HG03571 (cell line): Measurements from ENCODE around the gene CRYGS.
"Not testable (repeated sequence)": the region's sequence is repeated elsewhere in the genome, so short reads cannot be mapped to it uniquely, and the experiment has no call there.

ENCODE experiments used
- ATAC-seq: cut with Tn5 transposase; IDR thresholded peaks from one replicate; pipeline ENCODE4 v1.9.1; 2021; ENCODE audit not compliant: unreplicated experiment

CRYGS gene

DNA sequence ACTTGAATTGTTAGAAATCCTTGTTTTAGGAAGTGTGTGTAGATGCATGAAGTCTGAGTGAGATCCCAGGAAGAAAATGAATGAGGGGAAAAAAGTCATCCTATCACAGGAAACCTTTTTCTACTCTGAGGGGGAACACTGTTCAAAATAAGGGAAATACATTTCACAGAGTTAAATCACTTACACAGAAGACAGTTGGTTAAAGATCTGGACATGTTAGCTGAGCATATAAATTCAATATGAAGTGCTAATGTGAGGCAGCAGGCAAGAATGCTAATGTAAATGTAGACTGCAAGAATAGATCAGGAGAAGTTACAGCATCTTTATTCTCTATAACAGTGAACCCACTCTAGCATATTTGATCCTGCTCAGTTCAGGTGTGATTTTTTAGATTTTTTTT lies 20.4 kb upstream of the CRYGS start:
- ATAC-seq: no peak

DNA sequence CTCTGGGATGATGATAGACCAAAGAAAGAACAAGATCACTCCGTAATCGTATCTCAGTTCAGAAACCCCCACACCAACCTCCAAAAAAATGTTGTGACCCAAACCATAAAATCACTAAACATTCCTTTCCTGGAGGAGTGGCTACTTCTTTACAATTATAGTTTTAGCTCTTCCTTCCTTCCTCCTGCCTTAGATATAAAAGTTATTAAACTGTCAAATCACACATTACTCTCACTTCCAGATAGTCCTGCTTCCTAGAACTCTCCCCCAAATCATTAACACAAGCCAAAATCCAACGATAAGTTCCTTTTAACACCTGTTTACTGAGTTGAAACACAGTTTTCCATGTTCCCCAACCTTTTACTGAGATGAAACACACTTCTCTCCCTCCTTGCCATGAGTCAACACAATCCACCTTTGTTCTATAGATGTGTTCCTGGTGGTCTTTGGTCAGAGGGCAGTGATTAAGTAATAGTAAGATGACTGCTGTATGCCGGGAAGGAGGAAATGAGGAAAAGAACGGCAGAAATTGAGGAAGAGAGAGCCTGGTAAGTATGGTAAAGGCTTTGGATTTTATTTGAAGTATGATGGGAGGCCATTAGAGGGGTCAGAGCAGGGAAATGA lies 8.3 kb upstream of the CRYGS start:
- no peak for ATAC-seq

DNA sequence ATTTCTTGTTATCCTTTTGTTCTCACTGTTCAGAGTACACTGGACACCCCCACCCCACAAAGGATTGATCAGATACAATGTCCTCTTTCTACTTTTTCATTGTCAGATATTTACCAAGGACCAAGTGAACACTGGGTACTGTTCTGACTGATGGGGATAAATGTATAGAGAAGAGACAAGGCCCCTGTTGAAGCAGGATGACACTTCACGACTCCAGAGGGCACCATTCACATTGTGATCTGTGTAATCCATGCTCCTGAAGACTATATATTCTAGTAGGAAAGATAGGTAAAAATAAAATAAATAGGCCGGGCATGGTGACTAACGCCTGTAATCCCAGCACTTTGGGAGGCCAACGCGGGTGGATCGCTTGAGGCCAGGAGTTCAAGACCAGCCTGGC lies 7.2 kb upstream of the CRYGS start:
- no peak for ATAC-seq

DNA sequence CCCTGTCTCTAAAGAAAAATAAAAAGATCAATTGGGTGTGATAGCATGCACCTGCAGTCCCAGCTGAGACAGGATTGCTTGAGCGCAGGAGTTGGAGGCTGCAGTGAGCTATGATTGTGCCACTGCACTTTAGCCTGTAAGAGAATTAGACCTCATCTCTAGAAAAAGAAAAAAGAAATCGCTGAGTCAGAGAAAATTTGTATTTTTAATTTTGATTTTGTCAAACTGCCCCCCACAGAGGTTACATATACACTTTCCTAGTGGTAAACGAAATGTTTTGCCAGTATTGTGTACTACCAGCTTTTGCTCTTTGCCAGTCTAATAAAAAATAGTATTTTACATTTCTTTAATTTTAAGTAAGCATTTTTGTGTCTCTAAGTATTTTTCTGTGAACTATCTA lies 5.3 kb upstream of the CRYGS start:
- ATAC-seq: no peak

DNA sequence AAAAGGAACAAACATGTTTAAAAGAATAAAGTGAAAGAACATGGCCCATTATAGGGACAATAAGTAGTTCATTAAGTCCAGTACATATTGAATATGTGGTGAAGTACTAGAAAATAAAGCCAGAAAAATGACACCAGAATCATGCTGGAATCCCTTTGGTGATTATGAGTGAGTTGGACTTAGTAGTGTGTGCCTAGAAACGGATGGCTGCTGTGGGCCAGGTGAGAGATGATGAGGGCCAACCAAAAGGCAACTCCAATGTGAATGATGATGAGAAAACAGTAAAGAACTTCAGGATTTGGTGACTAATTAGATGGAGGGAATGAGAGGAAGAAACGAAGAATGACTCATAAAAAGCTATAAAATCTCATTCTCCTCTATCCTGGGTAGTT lies 3.3 kb downstream of the CRYGS start:
- no peak for ATAC-seq

DNA sequence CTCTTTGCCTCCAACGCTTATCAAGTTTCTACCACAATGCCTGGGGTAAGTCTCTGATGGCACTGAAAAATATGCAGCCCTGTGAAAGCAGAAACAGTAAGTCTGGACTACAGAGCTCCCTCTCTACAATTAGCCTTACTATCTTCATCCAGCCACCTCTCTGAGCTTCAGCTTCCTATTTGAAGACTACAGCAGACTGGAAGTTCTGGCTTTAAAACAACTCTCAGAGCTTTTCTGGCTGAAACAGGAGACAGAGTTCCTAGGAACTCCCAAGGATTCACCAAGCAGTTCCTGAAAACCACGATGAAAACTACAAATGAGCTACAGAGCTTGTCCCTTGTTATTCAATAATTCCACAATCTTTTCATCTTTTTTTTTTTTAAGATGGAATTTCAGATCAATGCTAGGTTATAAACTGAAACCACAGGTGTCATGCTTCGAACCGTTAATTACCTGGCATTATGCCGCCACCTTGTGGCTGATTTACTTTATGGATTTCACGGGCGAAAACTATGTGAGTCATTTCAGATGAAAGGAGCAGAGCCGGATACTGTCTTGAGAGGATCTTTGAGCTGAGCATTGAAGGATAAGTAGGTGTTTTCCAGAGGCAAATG lies 3.9 kb downstream of the CRYGS start:
- ATAC-seq: peak; percentile 64

GRCh38 chr3:186538779-186539178 lies 5.4 kb downstream of the CRYGS start:
- ATAC-seq: no peak

DNA sequence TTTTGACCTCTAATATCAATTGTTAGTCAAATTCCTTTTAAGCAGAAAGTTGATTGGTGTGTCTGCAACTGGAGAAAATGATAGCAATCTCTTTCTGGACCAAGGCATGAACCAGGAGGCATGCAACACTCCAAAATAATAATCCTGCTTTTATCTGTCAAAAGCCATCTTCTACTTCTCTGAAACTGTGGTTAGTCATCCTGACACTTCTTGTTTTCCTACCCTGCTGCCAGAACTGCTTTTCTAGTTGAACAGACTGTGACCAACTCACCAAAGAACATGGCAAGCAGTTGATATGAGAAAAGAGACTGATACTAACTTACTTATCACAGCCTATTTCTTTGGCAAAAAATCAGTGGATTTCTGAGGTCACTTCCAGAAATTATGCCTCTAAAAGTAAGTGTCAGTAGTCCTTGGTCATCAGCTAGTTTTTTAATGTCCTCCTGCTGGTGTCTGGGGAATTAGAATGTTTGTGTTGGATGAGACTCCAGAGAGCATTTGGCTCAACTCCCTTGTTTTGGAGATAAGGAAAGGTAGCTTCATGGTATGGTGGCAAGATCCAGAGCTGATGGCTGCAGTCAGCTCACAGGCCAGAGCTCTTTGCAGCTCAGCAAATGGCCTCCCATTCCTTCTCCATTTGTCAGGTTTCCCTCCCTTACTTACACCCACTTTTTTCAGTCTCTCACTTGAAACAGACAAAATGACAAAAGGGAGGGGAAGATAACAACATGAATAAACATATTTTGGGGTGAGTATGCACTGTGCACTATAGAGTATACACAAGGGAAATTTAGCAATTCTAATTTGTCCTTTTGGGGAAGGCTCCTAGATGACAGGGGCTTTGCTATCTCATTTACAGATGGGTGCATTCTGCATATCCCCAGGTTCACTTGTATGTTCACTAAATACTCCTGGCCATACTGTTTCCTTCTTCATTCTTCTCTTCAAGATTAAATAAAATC lies 7.0 kb downstream of the CRYGS start:
- no peak for ATAC-seq

DNA sequence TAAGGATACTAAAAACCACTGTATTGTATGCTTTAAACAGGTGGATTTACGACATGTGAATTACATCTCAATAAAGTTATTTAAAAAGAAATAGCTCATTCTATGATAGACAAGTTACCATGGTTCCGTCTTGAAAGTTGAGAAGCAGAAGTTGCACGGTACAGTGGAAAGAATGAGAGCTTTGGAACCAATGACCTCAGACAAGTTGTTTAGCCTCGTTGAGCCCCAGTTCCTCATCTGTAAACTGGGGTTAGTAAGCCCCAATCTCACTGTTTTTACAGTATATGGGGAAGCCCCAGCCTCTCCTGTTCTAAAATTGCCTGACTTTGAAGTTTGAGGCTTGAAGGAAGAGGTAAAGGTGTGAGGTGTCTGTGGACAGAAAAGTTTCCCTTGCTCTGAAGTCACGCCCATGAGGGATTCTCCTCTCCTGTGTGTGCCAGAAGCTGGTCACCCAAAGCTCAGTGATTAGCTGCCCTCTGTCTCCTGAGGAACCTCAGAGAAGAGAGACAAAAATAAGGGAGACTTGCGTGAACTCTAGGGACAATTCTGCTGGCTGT lies 10.0 kb downstream of the CRYGS start:
- peak; percentile 80 for ATAC-seq

DNA sequence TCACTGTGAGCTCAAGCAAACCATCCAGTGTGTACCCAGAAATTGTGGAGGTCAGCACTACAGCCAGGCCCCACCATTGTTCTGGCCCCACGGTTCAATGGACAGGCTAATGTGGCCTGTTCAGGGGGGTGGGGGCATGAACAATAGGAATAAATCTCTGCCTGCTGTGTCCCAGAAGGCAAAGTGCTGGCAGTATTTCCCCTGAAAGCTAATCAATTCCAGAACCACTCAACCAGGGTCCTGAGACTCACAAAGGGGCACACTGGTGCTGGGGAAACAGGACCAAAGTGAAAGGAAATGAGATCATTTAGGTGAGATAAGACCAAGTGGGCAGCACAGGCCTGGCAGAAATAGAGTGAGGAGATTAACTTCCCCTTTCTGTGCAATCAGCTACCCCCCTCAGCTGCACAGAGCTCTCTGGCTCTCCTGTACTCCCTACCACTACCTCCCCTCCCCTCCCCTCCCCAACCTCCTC lies 11.5 kb downstream of the CRYGS start:
- peak; percentile 67 for ATAC-seq

DNA sequence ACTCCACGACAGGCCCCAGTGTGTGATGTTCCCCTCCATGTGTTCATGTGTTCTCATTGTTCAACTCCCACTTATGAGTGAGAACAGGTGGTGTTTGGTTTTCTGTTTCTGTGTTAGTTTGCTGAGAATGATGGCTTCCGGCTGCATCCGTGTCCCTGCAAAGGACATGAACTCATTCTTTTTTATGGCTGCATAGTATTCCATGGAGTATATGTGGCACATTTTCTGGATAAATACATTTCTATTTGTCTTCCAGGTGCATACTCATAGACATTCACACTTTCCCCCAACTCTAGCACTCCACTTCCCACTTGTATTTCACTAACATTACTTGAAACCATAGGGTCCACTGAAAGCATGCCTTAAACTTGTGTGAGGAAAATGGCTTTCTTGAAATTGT lies 12.5 kb downstream of the CRYGS start:
- ATAC-seq: not testable (repeated sequence)

DNA sequence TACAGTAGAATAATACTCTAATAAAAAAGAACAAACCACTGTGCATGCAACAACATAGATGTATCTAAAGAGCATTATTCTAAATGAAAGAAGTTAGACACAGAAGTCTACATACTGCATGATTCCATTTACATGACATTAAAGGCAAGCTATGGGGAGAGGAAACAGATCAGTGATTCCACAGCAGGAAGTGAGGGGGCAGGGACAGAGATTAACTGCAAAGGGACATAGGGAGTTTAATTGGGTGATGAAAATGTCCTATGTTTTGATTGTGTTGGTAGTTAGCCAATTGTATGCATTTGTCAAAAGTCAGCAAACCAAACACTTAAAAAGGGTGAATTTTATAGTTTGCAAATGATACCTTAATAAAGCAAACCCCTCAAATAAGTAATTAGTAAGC lies 13.8 kb downstream of the CRYGS start:
- no peak for ATAC-seq

DNA sequence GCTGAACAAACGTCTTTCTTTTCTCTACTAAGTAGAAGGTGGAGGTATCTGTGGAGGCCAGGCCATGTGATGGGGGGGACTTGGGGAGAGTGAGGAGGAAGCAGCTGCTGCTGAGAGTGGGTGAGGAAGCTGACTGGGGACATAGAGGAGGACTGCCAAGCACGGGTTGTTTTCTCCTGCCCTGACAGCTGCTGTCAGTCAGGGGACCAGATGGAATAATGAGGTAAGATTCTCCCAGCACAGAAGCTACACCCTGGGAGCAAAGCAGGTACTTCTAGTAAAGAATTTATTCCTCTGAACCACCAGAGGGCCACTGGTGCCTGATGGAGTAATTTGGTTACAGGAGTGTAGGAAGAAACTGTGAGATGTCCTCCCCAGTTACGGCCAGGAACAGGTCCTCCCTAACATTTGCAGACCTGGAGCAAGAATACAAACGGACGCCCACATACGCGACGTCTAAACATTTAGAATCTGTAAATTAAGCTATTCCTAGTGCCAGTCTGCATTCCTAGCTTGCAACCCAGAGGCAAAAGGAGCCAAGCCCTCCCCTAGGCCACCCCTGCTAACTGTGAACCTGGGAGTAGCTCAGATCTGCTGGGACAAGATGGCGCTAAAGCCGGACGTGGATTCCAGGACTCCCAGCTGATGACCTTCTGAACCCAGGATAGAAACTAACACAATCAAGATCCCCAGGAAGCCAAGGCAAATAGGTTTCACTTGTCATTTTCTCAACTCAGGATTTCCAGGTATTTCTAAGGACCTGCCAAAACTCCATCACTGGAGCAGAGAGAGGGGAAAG lies 14.8 kb downstream of the CRYGS start:
- no peak for ATAC-seq

GRCh38 chr3:186526256-186526606 lies 17.9 kb downstream of the CRYGS start:
- ATAC-seq: no peak

- ATAC-seq: no peak
Observed at GRCh38 chr3:186525369-186526255, 18.6 kb downstream of the CRYGS start.

GRCh38 chr3:186524616-186525015 lies 19.6 kb downstream of the CRYGS start:
- ATAC-seq: no peak

DNA sequence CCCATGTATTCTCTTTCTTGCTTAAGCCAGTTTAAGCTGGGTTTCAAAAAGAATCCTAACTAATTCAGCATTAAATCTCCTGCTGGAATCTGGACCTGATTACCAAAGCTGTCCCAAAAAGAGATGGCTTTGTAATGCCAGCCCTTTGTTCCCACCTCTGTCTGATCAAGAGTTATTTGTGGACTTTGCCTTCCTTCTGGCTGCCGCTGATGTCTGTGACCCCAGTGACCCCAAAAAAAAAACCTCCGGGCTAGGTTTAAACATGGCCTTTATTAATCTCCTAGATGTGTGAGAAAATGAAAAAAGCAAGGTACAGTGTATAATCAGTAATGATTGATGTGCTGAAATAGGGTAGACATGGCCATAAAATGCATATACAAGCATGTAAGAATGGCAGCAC lies 20.7 kb downstream of the CRYGS start:
- ATAC-seq: no peak

DNA sequence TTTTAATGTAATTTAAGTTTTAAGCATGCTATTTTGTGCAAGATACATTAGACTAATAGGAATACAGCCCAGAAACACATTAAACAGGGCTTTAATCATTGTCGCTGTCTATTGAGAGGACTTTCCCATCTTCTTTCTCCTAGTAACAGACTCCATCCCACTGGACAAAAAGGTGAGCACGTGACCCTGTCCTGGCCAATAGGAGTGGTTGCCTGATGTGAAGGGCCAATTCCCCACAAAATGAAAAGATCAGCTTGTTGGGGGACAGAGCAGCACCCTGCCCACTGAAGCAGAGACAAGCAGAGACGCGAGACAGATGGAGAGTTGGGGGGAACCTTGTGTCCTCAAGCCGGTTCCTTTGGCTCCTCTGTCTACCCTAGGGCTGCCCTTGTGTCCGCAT lies 21.2 kb downstream of the CRYGS start:
- ATAC-seq: no peak

DNA sequence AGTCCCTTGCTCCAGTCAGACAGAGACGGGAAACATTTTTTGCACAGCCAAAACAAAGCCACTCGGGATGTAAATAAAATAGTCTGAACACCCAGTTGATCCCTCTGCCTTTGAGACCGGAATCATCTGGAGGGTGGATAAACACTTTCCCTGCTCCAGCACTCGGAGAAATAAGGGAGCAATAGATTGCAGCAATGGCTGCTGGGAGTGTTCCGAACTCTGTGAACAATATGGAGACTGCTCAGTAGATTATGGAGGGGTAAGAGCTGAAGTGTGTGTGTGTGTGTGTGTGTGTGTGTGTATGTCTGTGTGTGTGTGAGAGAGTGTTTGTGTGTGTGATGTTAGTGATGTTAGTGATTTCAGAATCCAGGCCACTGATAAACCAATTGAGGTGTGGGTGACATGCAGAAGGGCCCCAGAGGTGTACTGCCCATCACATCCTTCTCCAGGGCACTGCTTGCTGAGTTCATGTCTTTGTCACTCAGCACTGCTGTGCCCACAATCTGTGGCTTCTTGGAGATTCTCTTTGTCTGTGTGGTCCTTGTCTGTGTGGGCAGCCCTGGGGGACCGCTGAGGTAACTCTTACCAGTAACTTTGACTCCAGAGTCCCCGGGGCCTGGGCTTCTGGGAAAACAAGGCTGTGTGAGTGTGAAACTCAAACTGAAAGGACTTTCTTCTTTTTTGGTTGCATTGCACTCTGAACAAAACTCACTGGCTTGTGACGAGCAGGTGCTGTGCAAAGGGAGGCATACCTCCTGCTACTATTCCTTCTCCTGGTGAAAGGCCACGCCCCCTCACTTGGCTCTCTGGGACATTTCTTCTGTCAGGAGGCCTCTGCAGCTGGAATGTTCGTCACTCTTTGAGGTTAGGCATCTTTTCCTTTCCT lies 23.0 kb downstream of the CRYGS start:
- peak; percentile 70 for ATAC-seq
